HepG2 (cell line): ENCODE data around the gene HPD. TPM values are rescaled to one million over a fixed set of nuclear protein-coding genes. Genes with fewer than 3 reads are reported as not detected.

Experiments
- ARHGAP35 ChIP-seq: sonication (generic); formaldehyde crosslinking; IDR thresholded peaks from 2 replicates; pipeline ENCODE4 v1.9.0; 2022; ENCODE audit warnings: mild to moderate bottlenecking, inconsistent platforms, moderate library complexity, missing genetic modification reagents, borderline replicate concordance
- BRCA1 ChIP-seq: sonication (generic); formaldehyde crosslinking; IDR thresholded peaks from 2 replicates; pipeline ENCODE4 v1.4.0; 2020; ENCODE audit warnings: missing genetic modification reagents
- HDAC2 ChIP-seq: sonication (generic); formaldehyde crosslinking; IDR thresholded peaks from 2 replicates; pipeline ENCODE4 v1.4.0; 2020; ENCODE audit warnings: missing genetic modification reagents
- HMGXB3 ChIP-seq: sonication (generic); formaldehyde crosslinking; IDR thresholded peaks from 2 replicates; pipeline ENCODE4 v1.4.0; 2020; ENCODE audit warnings: missing genetic modification reagents, borderline replicate concordance
- KDM2A ChIP-seq: sonication (generic); formaldehyde crosslinking; IDR thresholded peaks from 2 replicates; pipeline ENCODE4 v1.4.0; 2020; ENCODE audit warnings: low read depth, missing genetic modification reagents, borderline replicate concordance
- KDM5B ChIP-seq: sonication (generic); formaldehyde crosslinking; IDR thresholded peaks from 2 replicates; pipeline ENCODE4 v1.4.0; 2020; ENCODE audit warnings: missing genetic modification reagents, mild to moderate bottlenecking, borderline replicate concordance
- KLF6 ChIP-seq: IDR thresholded peaks from 2 replicates; pipeline ENCODE4 v1.8.0; 2016; ENCODE audit warnings: missing biosample characterization, missing genetic modification reagents
- NR3C1 ChIP-seq: sonication (generic); formaldehyde crosslinking; IDR thresholded peaks from 2 replicates; pipeline ENCODE4 v1.4.0; 2020; ENCODE audit warnings: missing genetic modification reagents
- PAXIP1 ChIP-seq: sonication (generic); formaldehyde crosslinking; conservative IDR thresholded peaks from 2 replicates; pipeline ENCODE4 v1.4.0; 2020; ENCODE audit warnings: mild to moderate bottlenecking, missing genetic modification reagents, moderate library complexity
- SIX4 ChIP-seq: sonication (generic); formaldehyde crosslinking; IDR thresholded peaks from 2 replicates; pipeline ENCODE4 v1.4.0; 2020; ENCODE audit warnings: missing genetic modification reagents
- SNAI1 ChIP-seq: sonication (generic); formaldehyde crosslinking; IDR thresholded peaks from 2 replicates; pipeline ENCODE4 v1.5.0; 2020; ENCODE audit warnings: mild to moderate bottlenecking, missing genetic modification reagents, borderline replicate concordance
- SP5 ChIP-seq: IDR thresholded peaks from 2 replicates; pipeline ENCODE4 v1.6.1; 2016; ENCODE audit warnings: low read depth, borderline replicate concordance
- TFAP4 ChIP-seq: sonication (generic); IDR thresholded peaks from 2 replicates; pipeline ENCODE4 v1.6.1; 2016; ENCODE audit warnings: low read depth, borderline replicate concordance
- THYN1 ChIP-seq: sonication (generic); formaldehyde crosslinking; IDR thresholded peaks from 2 replicates; pipeline ENCODE4 v1.8.1; 2023; ENCODE audit warnings: low read depth, mild to moderate bottlenecking, moderate library complexity, missing genetic modification reagents, borderline replicate concordance
- ZNF160 ChIP-seq: sonication (generic); formaldehyde crosslinking; IDR thresholded peaks from 2 replicates; pipeline ENCODE4 v1.8.0; 2022; ENCODE audit warnings: mild to moderate bottlenecking, inconsistent platforms, missing genetic modification reagents
- ZNF251 ChIP-seq: sonication (generic); formaldehyde crosslinking; IDR thresholded peaks from 2 replicates; pipeline ENCODE4 v1.9.0; 2021; ENCODE audit warnings: mild to moderate bottlenecking, missing genetic modification reagents
- ZNF326 ChIP-seq: sonication (generic); formaldehyde crosslinking; IDR thresholded peaks from 2 replicates; pipeline ENCODE4 v1.4.0; 2020; ENCODE audit warnings: missing genetic modification reagents, borderline replicate concordance
- ZNF362 ChIP-seq: sonication (generic); formaldehyde crosslinking; IDR thresholded peaks from 2 replicates; pipeline ENCODE4 v1.4.0; 2020; ENCODE audit warnings: missing genetic modification reagents, mild to moderate bottlenecking, borderline replicate concordance
- ZNF550 ChIP-seq: sonication (generic); formaldehyde crosslinking; IDR thresholded peaks from 2 replicates; pipeline ENCODE4 v1.4.0; 2020; ENCODE audit warnings: mild to moderate bottlenecking, missing genetic modification reagents, borderline replicate concordance
- ZNF644 ChIP-seq: IDR thresholded peaks from 2 replicates; pipeline ENCODE4 v1.6.1; 2016; ENCODE audit warnings: low read depth
- polyA plus RNA-seq, 8 experiments: library from polyadenylated mRNA; depleted of rRNA in 3 of 8; stranded (reverse) in 7 of 8; unstranded in 1 of 8; fragments of >200 nt; fragmentation: Illumina TruSeq in 4 of 8; extraction: Trizol in 4 of 8; gene quantifications; 2 replicates each; pipeline versions ENCODE4 v1.2.1 to v1.2.3, GENCODE V29; 2011 to 2016; ENCODE audit warnings: low read depth in 4 of 8, missing spikeins in 1 of 8, mixed read lengths in 1 of 8; ENCODE audit not compliant: insufficient read depth in 1 of 8
- total RNA-seq, 5 experiments: library from RNA; depleted of rRNA; stranded (reverse); fragments of >200 nt; fragmentation: Illumina TruSeq; extraction: Trizol; gene quantifications; 2 replicates each; pipeline ENCODE4 v1.2.3, GENCODE V29; 2016; ENCODE audit warnings: low read depth in 1 of 5

HPD gene
- total and polyA plus RNA-seq, 2 of the 13 experiments (the other 11 are each of a cell fraction or from before 2014, with no cell fraction given), result 120 to 195 TPM

GRCh38 chr12:121861636-121862254, 3.1 kb upstream of the HPD start (continued):
- TF ChIP-seq TFAP4 (peak; percentile 32; the same call in 1 of the 2 replicates), BRCA1 (no peak), ZNF550 (CRISPR knock-in tag) (no peak), KLF6 (CRISPR knock-in tag) (no peak), THYN1 (CRISPR knock-in tag) (no peak), PAXIP1 (CRISPR knock-in tag) (peak; percentile 33; the same call in 1 of the 2 replicates), NR3C1 (no peak), ZNF326 (CRISPR knock-in tag) (no peak), HDAC2 (CRISPR knock-in tag) (0 out of 2 replicates have a peak, but pooled peaks have one; percentile 35), HMGXB3 (CRISPR knock-in tag) (no peak), KDM2A (no peak), SP5 (CRISPR knock-in tag) (no peak), ZNF160 (CRISPR knock-in tag) (no peak), SNAI1 (no peak), ZNF251 (CRISPR knock-in tag) (no peak), KDM5B (CRISPR knock-in tag) (no peak), ZNF644 (peak; percentile 84; the same call in 1 of the 2 replicates), ARHGAP35 (CRISPR knock-in tag) (no peak), SIX4 (CRISPR knock-in tag) (peak; percentile 62; the same call in 1 of the 2 replicates), ZNF362 (CRISPR knock-in tag) (peak; percentile 49; the same call in 1 of the 2 replicates)
